ENCODE results near the gene CACNB2. TPM values are rescaled to one million over a fixed set of nuclear protein-coding genes. Genes with fewer than 3 reads are reported as not detected.

Gene CACNB2
- total and polyA plus RNA-seq, 2 of the 13 experiments (the other 11 are each of a cell fraction or from before 2014, with no cell fraction given) = not detected

- in situ Hi-C loops (cut with HindIII; ENCODE audit: extremely low pct_ligation_motif_present, low pct_unique_long_range_greater_than_20kb) (no loop called here), intact Hi-C loops (cut with micrococcal nuclease; ENCODE audit: unreplicated experiment) (no loop called here)
- no peak overlapping the region for H3K4me2 ChIP-seq (ENCODE audit: low read depth, low read length)
- FAIRE-seq (no peak), ATAC-seq (no peak), DNase-seq (ENCODE audit: low spot score) (no peak)
- no peaks in the 10 kb centered on the region for H4K20me1 ChIP-seq (ENCODE audit: insufficient read depth, low read length)
- CTCF ChIA-PET (ENCODE audit: low intra/inter-chr PET ratio, low total read pairs) = no interaction called here
- no peak overlapping the region for H2AFZ ChIP-seq (ENCODE audit: low read length)
- WGBS (ENCODE audit: low lambda C conversion rate) = 44% methylated on average over 5 of the region's 5 CpGs
- H3K27me3 ChIP-seq (ENCODE audit: control insufficient read depth in 1 of 2, insufficient read depth in 2 of 2, low read length in 2 of 2) = peaks cover 0 to 4% of the 10 kb centered on the region in 2 experiments; a peak in 2 of 5 replicates
- no peak overlapping the region for H3K9ac ChIP-seq (ENCODE audit: insufficient read depth, low read depth, low read length)
- no peak overlapping the region for H3K4me3 ChIP-seq (replicated peaks in 1 of 3; ENCODE audit: insufficient read depth in 1 of 3, low read depth in 2 of 3, low read length in 3 of 3)
- peaks cover 10% of the 10 kb centered on the region; the same call in 1 of the 2 replicates for H3K4me1 ChIP-seq (ENCODE audit: insufficient read depth, low read length)
- no peak for TF ChIP-seq ZNF501 (CRISPR knock-in tag; IDR thresholded peaks at IDR 0.05)
- BruUV-seq (replicated peaks) = no TSS peak
- no peaks in the 10 kb centered on the region for H3K36me3 ChIP-seq (replicated peaks in 1 of 2; ENCODE audit: control insufficient read depth in 1 of 2, insufficient read depth in 2 of 2, low read length in 2 of 2)
- POLR2A ChIA-PET = no interaction called here
- H3K79me2 ChIP-seq (ENCODE audit: insufficient read depth, low read length) = no peaks in the 10 kb centered on the region
- H3K27ac ChIP-seq (ENCODE audit: extremely low read length, insufficient read depth, low read length) = no peak overlapping the region
- no peaks in the 10 kb centered on the region for H3K9me3 ChIP-seq (ENCODE audit: low read length)
These were observed 257.7 kb downstream of the CACNB2 start for GRCh38 chr10:18397906-18398305.

GRCh38 chr10:18399158-18399557, 258.9 kb downstream of the CACNB2 start:
- no peak overlapping the region for H3K4me3 ChIP-seq (replicated peaks in 1 of 3; ENCODE audit: insufficient read depth in 1 of 3, low read depth in 2 of 3, low read length in 3 of 3)
- intact Hi-C loops (cut with micrococcal nuclease; ENCODE audit: unreplicated experiment) = no loop called here
- H3K36me3 ChIP-seq (replicated peaks in 1 of 2; ENCODE audit: control insufficient read depth in 1 of 2, insufficient read depth in 2 of 2, low read length in 2 of 2) = no peaks in the 10 kb centered on the region
- no peak overlapping the region for H3K27ac ChIP-seq (ENCODE audit: extremely low read length, insufficient read depth, low read length)
- H3K4me1 ChIP-seq (ENCODE audit: insufficient read depth, low read length) = peaks cover 10% of the 10 kb centered on the region; the same call in 1 of the 2 replicates
- peaks cover 0 to 4% of the 10 kb centered on the region in 2 experiments; a peak in 2 of 5 replicates for H3K27me3 ChIP-seq (ENCODE audit: control insufficient read depth in 1 of 2, insufficient read depth in 2 of 2, low read length in 2 of 2)
- ATAC-seq = no peak
- no peaks in the 10 kb centered on the region for H4K20me1 ChIP-seq (ENCODE audit: insufficient read depth, low read length)
- H3K9ac ChIP-seq (ENCODE audit: insufficient read depth, low read depth, low read length) = no peak overlapping the region
- CTCF ChIA-PET (ENCODE audit: low intra/inter-chr PET ratio, low total read pairs) = no interaction called here
- 1% methylated on average over 3 of the region's 3 CpGs for WGBS (ENCODE audit: low lambda C conversion rate)
- H2AFZ ChIP-seq (ENCODE audit: low read length) = no peak overlapping the region
- in situ Hi-C loops (cut with HindIII; ENCODE audit: extremely low pct_ligation_motif_present, low pct_unique_long_range_greater_than_20kb) = no loop called here
- POLR2A ChIA-PET = no interaction called here
- DNase-seq (ENCODE audit: low spot score) = no peak
- FAIRE-seq = no peak
- TF ChIP-seq CAMTA2 (CRISPR knock-in tag; IDR thresholded peaks at IDR 0.05; ENCODE audit: borderline replicate concordance) (no peak), KDM5B (CRISPR knock-in tag; IDR thresholded peaks at IDR 0.05; ENCODE audit: borderline replicate concordance) (no peak), RORA (CRISPR knock-in tag; IDR thresholded peaks at IDR 0.05) (no peak), ZNF3 (CRISPR knock-in tag; IDR thresholded peaks at IDR 0.05) (no peak), BCL3 (CRISPR knock-in tag; IDR thresholded peaks at IDR 0.05) (no peak), ZNF441 (CRISPR knock-in tag; IDR thresholded peaks at IDR 0.05; ENCODE audit: borderline replicate concordance) (no peak), NFKB2 (CRISPR knock-in tag; IDR thresholded peaks at IDR 0.05; ENCODE audit: borderline replicate concordance) (no peak)
- H3K9me3 ChIP-seq (ENCODE audit: low read length) = no peaks in the 10 kb centered on the region
- no peak overlapping the region for H3K4me2 ChIP-seq (ENCODE audit: low read depth, low read length)
- BruUV-seq (replicated peaks) = no TSS peak
- H3K79me2 ChIP-seq (ENCODE audit: insufficient read depth, low read length) = no peaks in the 10 kb centered on the region
